K562 (cell line): ENCODE data around the gene CEND1. TPM values are rescaled to one million over a fixed set of nuclear protein-coding genes. Genes with fewer than 3 reads are reported as not detected.

Experiments used
- ATF7 ChIP-seq: fragments of 450-650 bp; IDR thresholded peaks from 2 replicates; pipeline ENCODE4 v1.7.1; 2014; ENCODE audit warnings: mild to moderate bottlenecking, moderate library complexity
- CCNT2 ChIP-seq: IDR thresholded peaks from 2 replicates; pipeline ENCODE4 v1.6.1; 2011; ENCODE audit warnings: borderline replicate concordance, low read depth, mild to moderate bottlenecking, moderate library complexity, mixed read lengths, low read length; ENCODE audit not compliant: insufficient read length; ENCODE audit errors: extremely low read depth
- HDAC1 ChIP-seq, 2 experiments: fragments of 450-650 bp; IDR thresholded peaks; 2 replicates each; pipeline ENCODE4 v1.6.1; 2016 to 2017; ENCODE audit warnings: inconsistent platforms in 1 of 2, mild to moderate bottlenecking in 1 of 2, moderate library complexity in 1 of 2
- HSF4 ChIP-seq: fragments of 250-450 bp; sonication (Bioruptor Pico); IDR thresholded peaks from 2 replicates; pipeline ENCODE4 v2.1.2; 2022; ENCODE audit warnings: mild to moderate bottlenecking, moderate library complexity, borderline replicate concordance
- JUND ChIP-seq, 2 experiments: IDR thresholded peaks; 2 replicates in 1 of 2; 3 replicates in 1 of 2; pipeline ENCODE4 v1.6.1; 2011; ENCODE audit warnings: borderline replicate concordance in 2 of 2, low read depth in 2 of 2, low read length in 2 of 2, improper control_type of control experiment in 1 of 2, missing biosample characterization in 1 of 2, missing genetic modification characterization in 1 of 2, missing genetic modification reagents in 1 of 2
- KDM2B ChIP-seq: fragments of 250-450 bp; sonication (Bioruptor Pico); IDR thresholded peaks from 2 replicates; pipeline ENCODE4 v1.8.0; 2021; ENCODE audit warnings: mild to moderate bottlenecking, moderate library complexity
- KHSRP ChIP-seq: fragments of 450-650 bp; IDR thresholded peaks from 2 replicates; pipeline ENCODE4 v1.6.1; 2017
- MCM5 ChIP-seq: fragments of 450-650 bp; IDR thresholded peaks from 2 replicates; pipeline ENCODE4 v1.6.1; 2016; ENCODE audit warnings: low read depth
- MED1 ChIP-seq: sonication (generic); formaldehyde crosslinking; IDR thresholded peaks from 2 replicates; pipeline ENCODE4 v1.8.1; 2023; ENCODE audit warnings: missing genetic modification reagents, borderline replicate concordance
- RFX5 ChIP-seq: IDR thresholded peaks from 2 replicates; pipeline ENCODE4 v1.6.1; 2011; ENCODE audit warnings: low read depth, mild to moderate bottlenecking, improper control_type of control experiment, low read length
- RREB1 ChIP-seq: fragments of 250-450 bp; sonication (Bioruptor Pico); IDR thresholded peaks from 2 replicates; pipeline ENCODE4 v1.4.0; 2020
- SP1 ChIP-seq: sonication (generic); formaldehyde crosslinking; IDR thresholded peaks from 2 replicates; pipeline ENCODE4 v1.8.1; 2022; ENCODE audit warnings: mild to moderate bottlenecking, missing genetic modification reagents
- ZFP30 ChIP-seq: fragments of 250-450 bp; sonication (Bioruptor Pico); IDR thresholded peaks from 2 replicates; pipeline ENCODE4 v1.8.0; 2022; ENCODE audit warnings: moderate library complexity, mild to moderate bottlenecking, inconsistent platforms, borderline replicate concordance
- ZNF140 ChIP-seq: fragments of 250-450 bp; sonication (Bioruptor Pico); IDR thresholded peaks from 2 replicates; pipeline ENCODE4 v1.8.0; 2021; ENCODE audit warnings: moderate library complexity, mild to moderate bottlenecking, inconsistent platforms
- ZNF354B ChIP-seq: fragments of 250-450 bp; sonication (Bioruptor Pico); IDR thresholded peaks from 2 replicates; pipeline ENCODE4 v1.4.0; 2020
- polyA plus RNA-seq, 8 experiments: library from polyadenylated mRNA; depleted of rRNA in 4 of 8; stranded (reverse) in 5 of 8; unstranded in 3 of 8; fragments of >200 nt; fragmentation: Nextera tagmentation in 2 of 8; fragmentation: Illumina TruSeq in 1 of 8; extraction: Ambion mirVana in 2 of 8; extraction: Trizol in 1 of 8; gene quantifications; 2 replicates each; pipeline versions ENCODE4 v1.2.1 to v1.2.3, GENCODE V29; 2011 to 2014; ENCODE audit warnings: inconsistent platforms in 1 of 8, missing spikeins in 1 of 8
- total RNA-seq, 7 experiments: library from RNA; depleted of rRNA in 6 of 7; stranded (reverse); fragments of >200 nt in 6 of 7; fragmentation: Illumina TruSeq in 2 of 7; extraction: Trizol in 2 of 7; gene quantifications; 2 replicates each; pipeline versions ENCODE4 v1.2.1 to v1.2.3, GENCODE V29; 2011 to 2021; ENCODE audit warnings: low replicate concordance in 1 of 7
- TF ChIP-seq, protein P1 (sequence below): sonication (generic); formaldehyde crosslinking; IDR thresholded peaks from 2 replicates; pipeline ENCODE4 v1.8.0; 2022; ENCODE audit warnings: mild to moderate bottlenecking, missing genetic modification reagents
- TF ChIP-seq, protein P2 (sequence below): fragments of 250-450 bp; sonication (Bioruptor Pico); IDR thresholded peaks from 2 replicates; pipeline ENCODE4 v1.5.0; 2020; ENCODE audit warnings: mild to moderate bottlenecking

CEND1 gene
- total and polyA plus RNA-seq, 9 of the 15 experiments (the other 6 are each of a cell fraction or from before 2014, with no cell fraction given) = 0.13 to 0.18 (median 0.16) TPM; not detected in 6

DNA sequence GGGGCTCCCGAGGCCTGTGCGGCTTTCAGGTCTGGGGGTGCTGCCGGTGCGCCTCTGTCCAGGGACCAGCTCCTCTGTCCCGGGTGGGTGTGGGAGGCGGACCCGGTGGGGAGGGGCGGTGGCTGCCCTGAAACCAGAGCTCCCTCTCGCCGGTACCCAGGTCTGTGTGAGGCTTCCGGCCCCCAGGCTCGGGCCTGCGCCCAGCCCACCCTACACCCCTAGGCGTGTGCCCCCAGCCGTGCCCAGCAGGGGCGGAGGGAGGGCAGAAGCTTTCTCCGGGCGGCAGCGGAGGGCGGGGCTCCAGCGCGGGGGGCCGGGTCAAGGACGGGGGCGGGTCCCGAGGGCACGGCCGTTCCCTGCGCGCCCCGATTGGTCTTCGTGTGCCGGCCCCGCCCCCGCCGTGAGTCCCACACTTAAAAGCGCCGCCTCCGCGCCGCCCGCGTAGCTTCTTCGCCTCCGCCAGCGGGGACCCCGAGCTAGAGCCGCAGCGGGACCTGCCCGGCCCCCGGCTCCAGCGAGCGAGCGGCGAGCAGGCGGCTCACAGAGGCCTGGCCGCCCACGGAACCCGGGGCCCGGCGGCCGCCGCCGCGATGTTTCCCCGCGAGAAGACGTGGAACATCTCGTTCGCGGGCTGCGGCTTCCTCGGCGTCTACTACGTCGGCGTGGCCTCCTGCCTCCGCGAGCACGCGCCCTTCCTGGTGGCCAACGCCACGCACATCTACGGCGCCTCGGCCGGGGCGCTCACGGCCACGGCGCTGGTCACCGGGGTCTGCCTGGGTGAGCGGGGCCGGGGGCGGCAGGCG is 29.4 kb upstream of the CEND1 start (continued):
- TF ChIP-seq ZFP30 (CRISPR knock-in tag) = no peak
- TF ChIP-seq HSF4 = no peak
- no peak for TF ChIP-seq RREB1 (CRISPR knock-in tag)
- no peak for TF ChIP-seq RFX5
- TF ChIP-seq, protein P1, sequence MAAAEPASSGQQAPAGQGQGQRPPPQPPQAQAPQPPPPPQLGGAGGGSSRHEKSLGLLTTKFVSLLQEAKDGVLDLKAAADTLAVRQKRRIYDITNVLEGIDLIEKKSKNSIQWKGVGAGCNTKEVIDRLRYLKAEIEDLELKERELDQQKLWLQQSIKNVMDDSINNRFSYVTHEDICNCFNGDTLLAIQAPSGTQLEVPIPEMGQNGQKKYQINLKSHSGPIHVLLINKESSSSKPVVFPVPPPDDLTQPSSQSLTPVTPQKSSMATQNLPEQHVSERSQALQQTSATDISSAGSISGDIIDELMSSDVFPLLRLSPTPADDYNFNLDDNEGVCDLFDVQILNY = no peak
- TF ChIP-seq HDAC1 (IDR thresholded peaks at IDR 0.05) = peak in 1 of 2 experiments; percentile 7; a peak in 1 of 4 replicates
- no peak; the same call in 1 of the 2 replicates for TF ChIP-seq ATF7
- peak; percentile 36; the same call in 1 of the 2 replicates for TF ChIP-seq KDM2B (CRISPR knock-in tag)
- TF ChIP-seq, protein P2, sequence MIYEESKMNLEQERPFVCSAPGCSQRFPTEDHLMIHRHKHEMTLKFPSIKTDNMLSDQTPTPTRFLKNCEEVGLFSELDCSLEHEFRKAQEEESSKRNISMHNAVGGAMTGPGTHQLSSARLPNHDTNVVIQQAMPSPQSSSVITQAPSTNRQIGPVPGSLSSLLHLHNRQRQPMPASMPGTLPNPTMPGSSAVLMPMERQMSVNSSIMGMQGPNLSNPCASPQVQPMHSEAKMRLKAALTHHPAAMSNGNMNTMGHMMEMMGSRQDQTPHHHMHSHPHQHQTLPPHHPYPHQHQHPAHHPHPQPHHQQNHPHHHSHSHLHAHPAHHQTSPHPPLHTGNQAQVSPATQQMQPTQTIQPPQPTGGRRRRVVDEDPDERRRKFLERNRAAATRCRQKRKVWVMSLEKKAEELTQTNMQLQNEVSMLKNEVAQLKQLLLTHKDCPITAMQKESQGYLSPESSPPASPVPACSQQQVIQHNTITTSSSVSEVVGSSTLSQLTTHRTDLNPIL = no peak
- no peak for TF ChIP-seq JUND (IDR thresholded peaks at IDR 0.05; ENCODE audit: borderline replicate concordance, low read depth, low read length)
- TF ChIP-seq JUND (tag; IDR thresholded peaks at IDR 0.05; ENCODE audit: borderline replicate concordance, low read depth, low read length) = no peak
- TF ChIP-seq MED1 (CRISPR knock-in tag) = no peak
- no peak for TF ChIP-seq KHSRP
- TF ChIP-seq SP1 (CRISPR knock-in tag) = peak; percentile 75
- TF ChIP-seq CCNT2 = peak; percentile 76
- no peak for TF ChIP-seq MCM5
- no peak for TF ChIP-seq ZNF140 (CRISPR knock-in tag)
- no peak for TF ChIP-seq ZNF354B (CRISPR knock-in tag)
